Heart left ventricle (tissue), 16 donors: ENCODE results near the gene ESRP2. TPM values are rescaled to one million over a fixed set of nuclear protein-coding genes. Genes with fewer than 3 reads are reported as not detected.

ENCODE experiments used
- ATAC-seq, 4 donors: fragments of 200-7000 bp; cut with Tn5 transposase; one replicate each; pipeline ENCODE4 v1.9.1; 2020 to 2022; ENCODE audit warnings: moderate library complexity in 4 of 4, mild to moderate bottlenecking in 3 of 4, moderate number of reproducible peaks in 1 of 4
- DNase-seq, 5 donors: peaks; one replicate each; pipeline ENCODE4 v3.0.0-alpha.2; 2020
- H3K27ac ChIP-seq, 12 donors: fragments of 200-600 bp; sonication (generic) in 4 of 12; one replicate each; pipeline versions ENCODE4 v1.5.0 to v1.8.0; 2016 to 2022; ENCODE audit warnings: mild to moderate bottlenecking in 2 of 12
- H3K27me3 ChIP-seq, 9 donors: fragments of 200-600 bp; sonication (generic) in 2 of 9; one replicate each; pipeline versions ENCODE4 v1.5.1 to v1.8.0; 2016 to 2022; ENCODE audit warnings: mild to moderate bottlenecking in 3 of 9
- H3K36me3 ChIP-seq, 9 donors: fragments of 200-600 bp; sonication (generic) in 2 of 9; one replicate each; pipeline versions ENCODE4 v1.5.0 to v1.8.0; 2018 to 2022; ENCODE audit warnings: mild to moderate bottlenecking in 2 of 9
- H3K4me1 ChIP-seq, 12 donors: fragments of 200-600 bp; sonication (generic) in 4 of 12; one replicate each; pipeline versions ENCODE4 v1.5.0 to v1.8.0; 2016 to 2022; ENCODE audit warnings: mild to moderate bottlenecking in 3 of 12
- H3K4me3 ChIP-seq, 12 donors: fragments of 200-600 bp; sonication (generic) in 4 of 12; one replicate each; pipeline versions ENCODE4 v1.5.0 to v1.8.0; 2017 to 2022; ENCODE audit warnings: mild to moderate bottlenecking in 9 of 12, moderate library complexity in 4 of 12
- H3K9me3 ChIP-seq, 12 donors: fragments of 200-600 bp; sonication (generic) in 4 of 12; one replicate each; pipeline versions ENCODE4 v1.5.0 to v1.8.0; 2016 to 2022; ENCODE audit warnings: mild to moderate bottlenecking in 1 of 12
- CTCF ChIP-seq, 12 donors: fragments of 200-600 bp; sonication (generic) in 4 of 12; IDR thresholded peaks; one replicate each; pipeline versions ENCODE4 v1.5.0 to v1.8.0; 2018 to 2022; ENCODE audit warnings: antibody characterized with exemption in 12 of 12, mild to moderate bottlenecking in 5 of 12
- POLR2A ChIP-seq, 2 donors: fragments of 450-650 bp; IDR thresholded peaks; one replicate each; pipeline ENCODE4 v1.6.1; 2017; ENCODE audit warnings: antibody characterized with exemption in 2 of 2, mild to moderate bottlenecking in 2 of 2, moderate library complexity in 2 of 2
- WGBS, 4 donors: extraction: QIAGEN DNeasy Blood & Tissue Kit in 2 of 4; methylation state at CpG; one replicate each; pipeline versions ENCODE4 v1.1.5 to v1.1.7; 2013 to 2018; 5-methylcytosine and 5-hydroxymethylcytosine counted together
- intact Hi-C, 10 donors: fragments of 100-400 bp; cut with DNase I; formaldehyde crosslinking; loops; one replicate each; pipeline versions ENCODE4 v1.11.1 to v1.14.2; 2022
- polyA plus RNA-seq, 2 donors: library from polyadenylated mRNA; stranded (reverse); fragments of 200-250 nt; gene quantifications; one replicate each; pipeline ENCODE4 v1.2.3, GENCODE V29; 2013
- total RNA-seq, 9 donors: library from RNA; depleted of rRNA in 2 of 9; stranded (reverse); fragments of >200 nt in 2 of 9; fragmentation: NEBNext Ultra II Directional in 3 of 9; extraction: Animal tissue kit (Norgen Biotek cat#: 25700) in 3 of 9; gene quantifications; one replicate each; pipeline versions ENCODE4 v1.1.0 to v1.2.4, GENCODE V29; 2016 to 2023
- donor health status: ischemic (EF 13 %, LVEDD 7.1; RV severe dilation, severe dysfunction).
- donor health status: healthy with polysubstance abuse.
- donor health status: DM: no; HTN: yes; CAD: no.
- donor health status: DM: no; HTN: no; CAD: no.
- donor health status: ischemic (EF 25% LVEDD 6.9; RV normal size, moderate dysfunction).
- donor health status: ischemic (EF 25% LVEDD 5.7; RV mildly dilated, moderate dysfunction).
- donor health status: healthy.
- donor health status: DM: yes; HTN: yes; CAD: no.
- donor health status: ischemic (EF 35%, LVEDD 5.7; RV mildly dilated, moderate dysfunction).
- donor health status: nonischemic (EF 11% LVEDD 7.7; RV severe dilation, severe dysfunction).
- donor health status: DM: yes; HTN: yes; CAD: no.
- donor health status: PGD.
- donor health status: ischemic (EF 29% LVEDD 5.4; RV normal size, mild dysfunction).
- donor health status: nonischemic (EF 23%, LVEDD 6.1; RV moderate dilation, normal function).

Gene ESRP2
- total and polyA plus RNA-seq, 11 donors: 0.15 to 1.9 (median 0.45) TPM; not detected in 1

GRCh38 chr16:68216240-68216639, 19.7 kb downstream of the ESRP2 start:
- no peak for ATAC-seq
- no peak overlapping the region for H3K4me3 ChIP-seq
- WGBS, 4 donors: 90 to 94% (median 91%) methylated on average over 3 of the region's 3 CpGs
- peaks cover 0 to 25% (median 3%) of the 10 kb centered on the region in 9 donors for H3K36me3 ChIP-seq
- peaks cover 0 to 7% (median 0%) of the 10 kb centered on the region in 12 donors for H3K4me1 ChIP-seq
- H3K9me3 ChIP-seq: no peaks in the 10 kb centered on the region
- TF ChIP-seq POLR2A (IDR thresholded peaks at IDR 0.05) (no peak), CTCF (IDR thresholded peaks at IDR 0.05) (no peak)
- H3K27me3 ChIP-seq: no peaks in the 10 kb centered on the region
- intact Hi-C loops: no loop called here
- H3K27ac ChIP-seq: no peak overlapping the region
- no peak for DNase-seq

- H3K27ac ChIP-seq: no peak overlapping the region
- peaks cover 0 to 7% (median 0%) of the 10 kb centered on the region in 12 donors for H3K4me1 ChIP-seq
- no peak for ATAC-seq
- 96 to 99% (median 96%) methylated on average over 1 of the region's 1 CpG for WGBS, 4 donors
- no peak overlapping the region for H3K4me3 ChIP-seq
- no peaks in the 10 kb centered on the region for H3K9me3 ChIP-seq
- peaks cover 0 to 21% (median 3%) of the 10 kb centered on the region in 9 donors for H3K36me3 ChIP-seq
- no peak for TF ChIP-seq POLR2A (IDR thresholded peaks at IDR 0.05)
- TF ChIP-seq CTCF (IDR thresholded peaks at IDR 0.05): no peak
- intact Hi-C loops: no loop called here
- no peaks in the 10 kb centered on the region for H3K27me3 ChIP-seq
- no peak for DNase-seq
These were observed 20.6 kb downstream of the ESRP2 start for GRCh38 chr16:68215302-68215701.

GRCh38 chr16:68214726-68215125, 21.2 kb downstream of the ESRP2 start:
- ATAC-seq (peak in 1 of 4 donors; percentile 59), DNase-seq (no peak)
- WGBS, 4 donors: 60 to 77% (median 68%) methylated on average over 3 of the region's 3 CpGs
- Histone ChIP-seq H3K9me3 (no peaks in the 10 kb centered on the region), H3K27ac (peak overlapping the region in 1 of 12 donors; percentile 10), H3K4me3 (no peak overlapping the region), H3K27me3 (no peaks in the 10 kb centered on the region), H3K4me1 (peaks cover 0 to 7% (median 0%) of the 10 kb centered on the region in 12 donors), H3K36me3 (peaks cover 0 to 20% (median 3%) of the 10 kb centered on the region in 9 donors)
- TF ChIP-seq POLR2A (IDR thresholded peaks at IDR 0.05) (no peak), CTCF (IDR thresholded peaks at IDR 0.05) (no peak)
- intact Hi-C loops: no loop called here

GRCh38 chr16:68206245-68206644, 29.7 kb downstream of the ESRP2 start:
- Histone ChIP-seq H3K4me1 (peaks cover 0 to 11% (median 0%) of the 10 kb centered on the region in 12 donors), H3K36me3 (peaks cover 0 to 6% (median 0%) of the 10 kb centered on the region in 9 donors), H3K9me3 (no peaks in the 10 kb centered on the region), H3K27me3 (no peaks in the 10 kb centered on the region), H3K4me3 (no peak overlapping the region), H3K27ac (no peak overlapping the region)
- 89 to 93% (median 92%) methylated on average over 2 of the region's 2 CpGs for WGBS, 4 donors
- DNase-seq (no peak), ATAC-seq (no peak)
- intact Hi-C loops: no loop called here
- no peak for TF ChIP-seq POLR2A (IDR thresholded peaks at IDR 0.05)
- TF ChIP-seq CTCF (IDR thresholded peaks at IDR 0.05): no peak
